KBM-7 (cell line): ENCODE measurements around the gene TNS3.

Source experiments
- DNase-seq: peaks from one replicate; pipeline ENCODE4 v3.0.0-alpha.2; 2015
- in situ Hi-C: fragments of 300-500 bp; cut with MboI; formaldehyde crosslinking; loops from 2 replicates; pipeline ENCODE4 v1.14.3; 2020; ENCODE audit warnings: low sequenced_read_pairs, low pct_unique_long_range_greater_than_20kb, mixed read lengths

Gene TNS3

DNA sequence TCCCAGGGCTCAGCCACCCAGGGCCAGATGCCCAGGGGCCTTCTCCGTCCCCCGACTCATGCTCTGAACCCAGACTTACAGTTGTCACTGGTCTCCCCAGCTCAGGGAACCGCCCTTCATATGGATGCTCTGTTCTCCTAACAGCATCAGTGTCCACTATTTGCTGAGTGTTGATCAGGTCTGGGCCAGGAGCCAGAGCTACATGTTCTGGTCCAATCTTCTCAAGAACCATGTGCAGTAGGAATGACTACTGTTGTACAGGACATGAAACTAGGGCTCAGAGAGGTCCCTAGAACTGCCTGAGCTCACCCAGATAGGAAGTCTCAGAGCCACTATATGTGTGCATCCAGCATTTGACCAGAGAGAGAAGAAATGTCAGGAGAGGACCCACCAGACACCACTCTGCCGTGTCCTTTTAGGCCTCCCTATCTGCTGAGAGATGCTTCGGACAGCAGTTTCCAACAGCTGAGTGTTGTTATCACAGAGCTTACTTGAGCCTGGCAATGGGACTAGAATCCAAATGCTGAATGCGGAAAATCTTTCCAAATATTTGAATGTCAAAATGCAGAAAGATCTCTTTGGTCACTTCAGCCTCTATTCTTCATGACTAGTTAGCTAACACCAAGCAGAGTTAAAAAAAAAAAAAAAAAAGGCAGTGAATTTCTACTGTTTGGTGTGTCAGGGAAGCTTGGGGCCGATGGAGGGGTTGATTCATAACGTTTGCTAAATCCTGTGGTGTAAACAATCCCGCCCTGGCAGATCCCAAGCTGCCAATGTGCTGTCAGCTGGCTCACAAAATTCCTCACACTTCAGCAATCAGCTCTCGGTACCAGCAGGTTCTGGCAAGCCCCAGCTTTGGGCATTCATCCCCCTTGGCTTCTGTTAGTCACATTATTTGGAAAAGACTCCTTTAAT is 246.1 kb downstream of the TNS3 start:
- no peak for DNase-seq
- in situ Hi-C loops = no loop called here

DNA sequence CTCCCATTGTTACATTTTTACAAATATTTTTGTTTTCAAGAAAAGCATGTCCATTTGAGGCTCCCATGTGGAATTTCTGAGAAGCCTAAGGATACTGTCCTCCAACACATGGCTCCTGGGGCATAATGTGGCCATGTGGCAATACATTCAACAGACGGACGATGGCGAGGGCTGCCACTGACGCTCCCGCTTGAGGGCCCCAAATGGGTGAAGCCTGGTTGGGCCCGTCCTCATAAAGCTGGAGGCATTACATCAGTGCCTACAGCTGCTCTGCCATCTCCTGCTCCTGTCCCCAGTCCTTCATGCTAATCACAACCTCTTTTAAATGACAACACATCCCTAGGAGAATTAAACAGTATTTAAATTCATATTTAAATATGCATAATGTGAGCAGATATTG is 246.8 kb downstream of the TNS3 start:
- DNase-seq = no peak
- in situ Hi-C loops = no loop called here

DNA sequence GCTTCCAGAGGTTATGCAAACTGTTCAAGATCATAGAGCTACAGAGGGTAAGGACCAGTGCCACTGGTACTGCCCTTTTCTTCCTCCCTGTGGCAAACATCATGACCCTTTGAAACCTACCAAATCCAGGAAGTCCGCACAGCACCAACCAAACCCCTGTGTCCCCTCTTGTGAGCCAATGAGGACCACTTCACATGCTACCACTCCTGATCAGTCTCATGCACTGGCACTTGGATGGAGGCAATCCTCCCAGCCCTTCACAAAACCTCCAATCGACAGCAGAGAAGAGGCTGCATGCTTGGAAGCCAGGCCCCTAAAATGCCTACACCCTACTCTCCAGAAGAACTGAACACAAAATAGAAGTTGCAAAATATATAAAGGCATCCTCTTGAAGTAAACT is 248.0 kb downstream of the TNS3 start:
- no peak for DNase-seq
- in situ Hi-C loops = no loop called here

DNA sequence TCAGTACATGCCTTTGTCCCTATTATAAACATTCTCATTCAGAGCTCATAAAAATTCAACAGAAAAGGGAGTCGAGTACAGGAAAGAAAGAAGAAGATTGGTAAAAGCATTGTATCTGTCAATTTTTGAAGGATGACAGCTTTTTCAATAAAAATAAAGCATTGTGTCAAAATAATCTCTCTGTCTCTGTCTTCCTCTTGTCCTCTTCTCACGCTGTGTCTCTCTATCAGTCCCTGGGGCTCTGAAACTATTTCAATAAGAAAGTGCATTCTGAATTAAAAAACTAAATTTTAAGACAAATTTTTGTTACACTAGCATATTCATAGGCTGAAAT is 248.4 kb downstream of the TNS3 start:
- in situ Hi-C loops = no loop called here
- no peak for DNase-seq

DNA sequence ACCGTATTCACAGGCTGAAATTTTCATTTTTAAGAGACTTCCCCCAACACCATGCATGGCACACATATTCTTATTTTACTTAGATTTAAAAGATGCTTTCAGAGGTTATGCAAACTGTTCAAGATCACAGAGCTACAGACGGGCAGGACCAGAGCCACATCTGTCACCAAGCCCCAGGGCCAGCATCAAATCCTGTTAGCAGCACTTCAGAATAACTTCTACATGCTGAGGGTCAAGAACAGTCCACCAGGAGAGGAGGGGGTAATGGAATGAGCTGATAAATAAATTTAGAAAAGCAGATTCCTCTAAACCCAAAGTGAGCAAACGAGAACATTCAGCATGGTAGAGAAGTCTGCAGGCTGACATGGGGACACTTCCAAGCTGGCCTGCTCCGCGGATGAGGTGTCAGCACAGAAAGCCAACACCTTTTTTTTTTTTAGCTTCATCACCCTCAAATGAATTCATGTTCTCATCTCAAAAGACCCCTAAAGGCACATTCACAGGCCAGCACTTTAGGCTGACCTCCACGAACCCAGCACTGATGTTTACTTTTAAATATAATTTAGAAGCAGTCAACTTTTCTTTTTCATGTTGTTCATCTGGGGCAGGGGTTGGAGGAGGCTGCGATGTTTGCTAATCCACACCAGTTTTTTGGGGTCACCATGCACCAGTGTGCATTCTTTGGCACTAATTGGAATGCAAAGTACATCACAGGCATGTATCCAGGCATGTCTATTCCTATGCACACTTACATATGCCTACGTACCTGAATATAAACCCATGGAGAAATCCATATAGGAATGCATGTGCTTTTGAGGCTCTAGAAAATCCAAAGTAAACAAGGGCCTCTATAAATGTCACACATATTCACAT is 249.0 kb downstream of the TNS3 start:
- DNase-seq = no peak
- in situ Hi-C loops = no loop called here

DNA sequence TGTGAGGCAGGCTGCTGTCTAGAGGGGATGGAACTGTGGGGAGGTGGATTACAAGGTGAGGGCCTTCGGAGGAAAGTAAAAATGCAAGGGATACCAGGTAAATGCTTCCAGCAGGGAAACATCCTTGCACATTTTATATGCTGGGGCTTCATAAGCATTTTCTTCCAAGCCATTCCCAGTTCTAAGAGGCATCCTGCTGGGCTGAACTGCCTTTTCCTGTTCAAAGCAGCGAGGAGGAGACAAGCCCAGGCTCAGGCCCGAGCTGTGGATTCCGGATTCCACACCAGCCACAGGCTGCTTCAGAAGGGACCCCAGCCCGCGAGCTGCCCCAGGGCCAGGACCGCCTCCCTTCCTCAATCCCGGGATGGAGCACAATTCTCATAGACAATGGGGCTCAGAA is 249.7 kb downstream of the TNS3 start:
- no peak for DNase-seq

DNA sequence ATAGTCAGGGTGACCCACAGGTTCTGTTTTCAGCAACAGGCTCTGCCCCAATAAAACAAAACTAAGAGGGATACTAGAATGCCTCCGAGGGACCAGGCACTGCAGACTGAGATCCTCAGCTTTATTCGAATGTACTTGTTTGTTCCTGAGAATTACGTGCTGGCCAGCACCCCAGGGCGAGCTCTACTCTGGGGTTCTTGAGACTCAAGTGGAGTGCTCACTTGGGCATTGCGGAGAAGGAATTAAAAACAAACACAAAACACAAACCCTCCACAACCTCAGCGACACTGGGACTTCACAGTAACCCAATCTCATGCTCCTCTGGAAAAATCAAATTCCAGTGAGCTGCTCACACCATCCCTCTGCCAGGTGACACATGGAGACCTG is 250.7 kb downstream of the TNS3 start:
- DNase-seq = no peak
- in situ Hi-C loops = no loop called here

More for the DNA sequence above, 249.7 kb downstream of the TNS3 start:
- in situ Hi-C loops = no loop called here

DNA sequence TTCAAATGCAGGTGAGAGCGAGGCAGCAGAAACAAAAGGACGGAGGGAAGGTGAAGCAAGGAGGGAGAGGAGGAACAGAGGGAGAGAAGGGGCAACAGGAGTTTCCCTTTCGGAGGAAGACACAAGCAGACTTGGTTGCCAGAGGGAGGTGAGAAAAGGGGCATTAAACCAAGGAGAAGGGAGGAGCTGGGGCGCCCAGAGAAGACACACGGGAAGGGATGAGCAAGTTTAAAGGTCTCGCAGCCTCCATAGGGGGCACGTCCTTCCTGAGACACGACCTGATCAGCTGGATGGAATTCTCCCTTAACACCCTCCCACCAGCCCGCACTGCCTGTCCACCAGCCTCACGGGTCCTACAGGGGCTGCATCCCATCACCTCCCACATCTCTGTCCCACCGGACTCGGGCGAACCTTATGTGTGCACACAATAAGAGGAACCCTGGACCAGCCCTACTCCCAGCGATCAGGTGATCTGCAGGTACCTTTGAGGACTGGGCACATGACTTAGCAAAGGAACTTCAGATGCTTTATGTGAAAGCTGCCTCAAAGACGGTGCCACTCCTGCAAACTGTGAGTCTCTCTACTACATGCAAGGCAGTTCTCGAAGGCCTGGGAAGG is 251.2 kb downstream of the TNS3 start:
- DNase-seq = no peak
- in situ Hi-C loops = no loop called here

DNA sequence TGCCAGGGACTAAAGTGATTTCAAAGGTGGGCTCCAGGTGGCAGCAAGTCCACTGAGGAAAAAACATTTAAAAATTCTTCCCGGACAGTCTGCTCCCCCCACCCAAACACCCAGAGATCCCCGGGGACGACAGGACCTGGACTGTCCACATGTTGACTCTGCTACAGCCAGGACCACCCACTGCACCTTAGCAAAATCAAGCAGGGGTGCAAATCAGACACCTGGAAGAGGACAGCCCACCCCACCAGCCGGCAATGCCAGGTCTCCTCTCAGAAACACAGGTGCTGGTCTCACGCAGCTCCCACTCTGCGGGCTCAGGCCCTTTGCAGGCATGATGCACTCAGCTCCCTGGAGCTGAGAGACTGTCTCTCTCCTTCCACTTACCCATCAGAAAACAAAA is 251.9 kb downstream of the TNS3 start:
- in situ Hi-C loops = no loop called here
- DNase-seq = no peak

DNA sequence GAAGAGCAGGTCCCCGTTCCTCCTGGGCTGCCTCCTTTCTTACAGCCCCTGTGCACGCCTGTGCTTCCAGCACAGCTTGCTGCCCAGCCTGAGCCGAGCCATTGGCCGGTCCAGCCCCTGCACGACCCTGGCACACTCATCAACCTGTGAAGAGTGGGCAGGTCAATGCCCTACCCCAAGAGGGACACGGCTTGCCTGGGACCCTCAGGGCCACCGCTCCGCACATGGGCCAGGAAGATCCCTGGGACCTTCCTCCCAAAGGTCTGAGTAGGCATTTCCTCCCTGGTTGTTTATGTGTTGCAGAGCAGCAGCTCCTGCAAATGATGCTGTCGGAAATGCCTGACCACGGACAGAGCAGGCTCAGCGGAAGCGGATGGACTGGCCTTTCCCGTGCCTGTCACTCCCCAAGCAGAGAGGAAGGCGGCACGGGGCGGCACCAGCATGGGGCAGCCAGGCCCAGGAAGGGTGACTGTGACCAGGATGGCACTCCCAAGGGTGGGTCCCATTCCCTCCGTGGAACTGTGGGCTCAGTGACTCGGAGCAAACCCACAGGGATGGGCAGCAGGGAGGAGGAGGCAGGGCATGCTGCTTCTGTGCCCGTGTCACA is 252.5 kb downstream of the TNS3 start:
- DNase-seq = no peak
- in situ Hi-C loops = no loop called here

DNA sequence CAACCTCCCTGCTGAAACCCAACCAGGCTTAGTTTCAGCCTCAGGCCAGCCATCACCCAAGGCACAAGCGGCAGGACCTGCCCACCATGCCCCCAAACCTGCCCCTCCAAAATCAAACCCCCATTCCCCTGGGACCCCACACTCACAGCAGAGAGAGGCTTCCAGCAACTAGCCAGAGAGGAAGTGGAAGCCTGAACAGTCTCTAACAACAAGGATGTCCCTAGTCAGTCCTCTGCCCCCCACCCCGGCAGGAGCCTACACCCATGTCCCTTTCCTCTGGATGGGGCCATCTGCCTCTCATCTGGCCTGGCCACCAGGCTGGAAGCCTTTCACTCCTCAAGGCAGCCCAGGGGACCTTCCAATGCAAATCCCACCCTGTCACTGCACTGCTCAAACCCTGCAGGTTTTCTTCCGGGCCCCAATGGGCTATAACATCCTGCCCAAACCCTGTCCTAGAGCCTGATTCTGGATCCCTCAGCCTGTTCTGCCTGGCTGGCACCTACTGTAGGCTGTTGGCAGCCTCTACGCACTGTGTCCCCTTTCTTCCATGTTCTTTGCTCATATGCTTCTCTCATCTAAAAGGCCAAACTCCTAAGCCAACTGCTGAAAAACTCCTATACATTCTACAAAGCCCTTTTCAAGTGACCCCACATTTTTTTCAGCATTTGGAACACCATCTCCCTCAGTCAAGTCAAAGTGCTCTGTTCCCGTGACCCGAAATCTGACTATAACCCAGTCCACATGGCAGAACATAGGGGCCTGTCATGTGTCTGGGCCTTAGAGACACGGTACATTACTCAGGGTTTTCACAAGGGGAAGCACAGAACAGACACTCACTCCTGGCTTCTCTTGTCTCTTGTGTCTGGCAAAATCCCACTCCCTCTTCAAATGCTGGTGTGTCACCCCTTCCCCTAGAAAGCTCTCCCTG is 253.3 kb downstream of the TNS3 start:
- in situ Hi-C loops = no loop called here

DNA sequence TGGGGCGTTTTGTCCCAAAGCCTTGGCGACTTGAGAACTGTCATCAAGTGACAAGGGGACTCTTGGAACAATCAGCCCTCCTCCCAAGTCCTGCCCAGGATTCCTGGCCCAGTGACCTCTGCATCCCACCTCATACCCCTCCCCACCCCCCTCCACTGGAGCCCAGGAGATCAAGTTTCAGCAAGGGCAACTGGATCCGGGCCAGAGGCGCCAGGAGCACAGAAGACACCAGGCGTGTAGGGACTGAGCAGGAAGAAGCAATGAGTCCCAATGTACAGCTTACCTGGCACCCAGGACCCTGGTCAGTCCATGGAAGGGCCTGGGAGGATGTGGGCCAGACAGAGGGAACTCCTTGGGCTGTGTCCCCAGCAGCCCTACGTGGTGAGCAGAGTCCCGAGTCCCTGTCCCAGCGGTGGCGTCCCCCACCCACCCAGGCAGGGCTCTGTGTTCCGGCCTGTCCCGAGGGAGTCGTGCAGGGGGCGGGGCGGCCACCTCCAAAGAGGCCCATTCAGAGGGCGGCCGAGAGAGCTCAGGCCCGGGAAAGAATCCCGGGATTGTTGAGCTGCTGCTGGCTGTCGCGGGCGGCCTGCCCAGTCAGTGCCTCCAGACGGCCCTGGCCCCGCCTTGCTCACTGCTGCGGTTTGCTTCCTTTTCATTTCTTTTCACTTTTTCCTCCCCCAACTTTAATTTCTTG is 254.1 kb downstream of the TNS3 start:
- no peak for DNase-seq
- in situ Hi-C loops = no loop called here

More for the DNA sequence above, 253.3 kb downstream of the TNS3 start:
- DNase-seq = no peak

DNA sequence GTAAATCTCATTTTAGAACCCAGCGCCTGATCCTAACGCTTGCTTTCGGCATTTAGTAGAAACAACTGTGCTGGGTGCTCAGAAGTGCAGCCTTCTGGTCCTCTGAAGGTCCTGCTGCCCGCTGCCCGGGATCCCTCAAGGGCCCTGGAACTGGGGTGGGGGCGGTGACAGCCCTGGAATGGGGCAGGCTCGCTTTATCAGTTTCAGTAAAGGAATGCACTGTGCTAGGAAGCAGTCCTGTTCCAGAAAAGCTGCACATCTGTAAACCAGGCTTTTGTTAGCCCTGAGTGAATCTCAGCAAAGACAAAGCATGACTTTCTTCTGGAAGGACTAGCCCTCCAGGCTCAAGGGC is 254.6 kb downstream of the TNS3 start:
- in situ Hi-C loops = no loop called here
- no peak for DNase-seq

DNA sequence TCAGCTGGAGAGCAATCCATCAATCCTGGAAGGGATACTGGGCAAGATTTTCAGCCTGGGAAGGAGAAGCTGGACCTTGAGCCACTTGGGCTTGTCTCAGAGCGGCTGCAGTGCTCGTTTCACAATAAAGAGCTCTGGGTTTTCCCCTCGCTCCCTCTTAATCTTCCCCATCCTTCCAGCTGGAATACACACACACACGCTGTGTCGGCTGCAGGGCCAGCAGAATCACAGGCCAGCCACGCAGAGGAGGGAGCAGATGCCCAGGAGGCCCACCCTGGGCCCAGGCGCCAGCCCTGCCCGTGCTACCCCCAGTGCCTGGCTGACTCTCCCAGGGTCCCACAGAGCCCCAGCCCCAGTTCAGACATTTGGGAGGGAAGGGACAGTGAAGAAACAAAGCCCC is 255.1 kb downstream of the TNS3 start:
- in situ Hi-C loops = no loop called here
- DNase-seq = no peak

DNA sequence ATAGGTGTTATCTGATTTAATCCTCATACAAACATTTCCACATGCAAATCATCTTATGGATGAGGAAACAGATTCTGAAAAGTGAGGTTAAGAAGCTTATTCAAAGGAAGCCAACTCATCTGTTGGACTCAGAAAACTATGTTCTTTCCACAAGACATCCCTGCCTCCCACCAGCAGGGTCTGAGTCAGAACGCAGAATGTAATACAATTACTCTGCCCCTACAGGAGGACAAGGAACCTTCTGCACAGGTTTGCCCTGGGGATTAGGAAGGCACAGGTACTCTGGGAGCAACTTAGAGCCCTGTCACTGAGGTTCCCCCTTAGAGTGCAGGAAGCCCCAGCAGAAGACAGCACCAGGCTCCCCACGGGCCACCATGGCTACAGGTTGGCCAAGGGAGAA is 255.7 kb downstream of the TNS3 start:
- in situ Hi-C loops = no loop called here
- DNase-seq = no peak

DNA sequence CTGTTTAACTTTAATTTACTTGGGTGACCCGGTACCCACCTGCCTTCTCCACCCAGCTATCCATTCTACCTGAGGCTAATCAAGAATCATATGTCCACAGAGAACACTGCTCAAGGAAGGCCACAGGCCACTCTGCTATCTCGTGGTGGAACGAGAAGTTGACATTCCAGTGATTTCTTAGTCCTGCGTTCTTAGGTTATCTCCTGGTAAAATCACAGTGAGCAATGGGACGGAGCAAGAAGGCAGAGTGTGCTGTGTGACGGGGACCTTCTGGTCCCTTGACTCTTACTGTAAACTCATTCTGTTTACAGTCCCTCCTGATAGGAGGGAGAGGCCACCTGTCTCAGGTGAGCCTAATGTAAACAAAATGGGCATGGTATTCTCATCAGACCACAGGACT is 256.6 kb downstream of the TNS3 start:
- no peak for DNase-seq
- in situ Hi-C loops = no loop called here

DNA sequence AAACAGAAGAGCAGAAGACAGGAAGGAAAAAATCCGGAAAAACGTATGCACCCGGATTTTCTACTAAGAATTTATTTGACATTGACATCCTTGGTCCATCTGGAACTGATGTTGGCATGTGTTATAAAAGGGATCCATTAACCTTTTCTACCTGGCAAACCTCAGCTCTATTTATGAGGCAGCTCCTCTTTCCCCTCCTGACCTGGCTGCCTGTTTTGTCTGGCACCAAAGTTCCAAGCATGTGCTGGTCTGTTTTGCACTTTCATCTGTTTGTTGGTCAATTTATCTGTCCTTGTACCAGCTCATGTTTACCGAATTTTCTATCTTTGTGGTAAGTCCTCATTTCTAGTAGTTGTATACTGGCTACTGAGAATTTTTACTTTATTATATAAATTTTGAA is 258.0 kb downstream of the TNS3 start:
- in situ Hi-C loops = no loop called here
- no peak for DNase-seq

DNA sequence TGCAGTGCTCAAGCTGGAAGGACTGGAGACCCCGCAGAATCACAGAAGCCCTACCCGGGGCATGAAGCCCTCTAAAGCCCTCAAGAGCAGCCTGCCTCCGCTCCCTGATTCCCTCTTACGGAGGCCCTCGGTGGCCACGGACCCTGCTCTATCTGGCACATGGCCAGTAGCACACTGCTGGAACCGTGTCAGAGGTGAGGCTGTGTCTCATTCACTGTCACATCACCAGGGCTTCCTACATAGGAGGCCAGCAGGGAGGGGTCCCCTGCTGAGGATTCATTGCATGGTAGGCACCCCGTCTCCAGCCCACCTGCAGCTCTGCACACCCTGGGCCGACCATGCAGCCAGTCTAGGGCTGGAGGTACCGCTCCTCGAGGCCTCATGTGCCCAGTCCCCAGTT is 259.2 kb downstream of the TNS3 start:
- in situ Hi-C loops = no loop called here
- no peak for DNase-seq
